CD4-positive, alpha-beta memory T cell (primary cell): ENCODE results near the gene HUS1B. TPM values are rescaled to one million over a fixed set of nuclear protein-coding genes. Genes with fewer than 3 reads are reported as not detected.

Source experiments
- CTCF ChIA-PET: fragments of 350-600 bp; sonication (Branson Sonifier 250); formaldehyde crosslinking; loops from one replicate; lab custom pipeline; 2021; ENCODE audit warnings: inconsistent platforms; ENCODE audit not compliant: partially characterized antibody; lab: Charles Lee
- POLR2A ChIA-PET: fragments of 350-600 bp; sonication (Branson Sonifier 250); formaldehyde crosslinking; loops from one replicate; lab custom pipeline; 2021; ENCODE audit not compliant: partially characterized antibody; lab: Charles Lee
- DNase-seq, 5 donors: peaks; one replicate each; pipeline versions ENCODE4 v3.0.0 to v3.0.0-alpha.2; 2020 to 2022; ENCODE audit warnings: mixed read lengths in 1 of 5
- H3K27ac ChIP-seq: one replicate; pipeline ENCODE4 v1.7.0; 2013; ENCODE audit warnings: low read depth, low read length
- H3K27me3 ChIP-seq: 2 replicates; pipeline ENCODE4 v1.7.0; 2013; ENCODE audit warnings: mild to moderate bottlenecking, low read length, moderate library complexity; ENCODE audit not compliant: insufficient read depth
- H3K36me3 ChIP-seq: 2 replicates; pipeline ENCODE4 v1.7.0; 2013; ENCODE audit warnings: mild to moderate bottlenecking, low read length, moderate library complexity; ENCODE audit not compliant: insufficient read depth
- H3K4me1 ChIP-seq: 2 replicates; pipeline ENCODE4 v1.7.0; 2013; ENCODE audit warnings: mild to moderate bottlenecking, low read length, moderate library complexity; ENCODE audit not compliant: insufficient read depth
- H3K4me3 ChIP-seq, 2 donors: one replicate each; pipeline ENCODE4 v1.7.0; 2013; ENCODE audit warnings: low read length in 2 of 2, mild to moderate bottlenecking in 1 of 2
- H3K9me3 ChIP-seq, 2 donors: one replicate each; pipeline ENCODE4 v1.7.0; 2013; ENCODE audit warnings: low read length in 2 of 2, control low read depth in 1 of 2; ENCODE audit not compliant: control insufficient read depth in 1 of 2
- H3K27ac Mint-ChIP-seq, 7 donors: one replicate each; pipeline ENCODE4 v1.8.0; 2020 to 2021; ENCODE audit warnings: mixed read lengths in 7 of 7, mild to moderate bottlenecking in 6 of 7, inconsistent platforms in 3 of 7, moderate library complexity in 3 of 7
- H3K27me3 Mint-ChIP-seq, 2 donors: one replicate each; pipeline ENCODE4 v1.8.0; 2020 to 2021; ENCODE audit warnings: mixed read lengths in 2 of 2
- H3K36me3 Mint-ChIP-seq, 2 donors: one replicate each; pipeline ENCODE4 v1.8.0; 2020 to 2021; ENCODE audit warnings: mixed read lengths in 2 of 2, inconsistent platforms in 1 of 2, mild to moderate bottlenecking in 1 of 2
- H3K4me1 Mint-ChIP-seq, 4 donors: one replicate each; pipeline ENCODE4 v1.8.0; 2020 to 2021; ENCODE audit warnings: mixed read lengths in 4 of 4, mild to moderate bottlenecking in 1 of 4
- H3K4me3 Mint-ChIP-seq, 8 donors: one replicate each; pipeline ENCODE4 v1.8.0; 2020 to 2021; ENCODE audit warnings: mixed read lengths in 8 of 8, mild to moderate bottlenecking in 7 of 8, moderate library complexity in 6 of 8, inconsistent platforms in 3 of 8
- H3K9me3 Mint-ChIP-seq, 8 donors: one replicate each; pipeline ENCODE4 v1.8.0; 2020 to 2021; ENCODE audit warnings: mixed read lengths in 8 of 8, mild to moderate bottlenecking in 5 of 8, inconsistent platforms in 3 of 8, moderate library complexity in 1 of 8
- intact Hi-C: fragments of 100-400 bp; cut with micrococcal nuclease; formaldehyde crosslinking; loops from one replicate; pipeline ENCODE4 v1.15.1; 2023
- polyA plus RNA-seq, 2 donors: library from polyadenylated mRNA; unstranded; fragments of 300-500 nt; fragmentation: Illumina TruSeq; gene quantifications; one replicate each; pipeline ENCODE4 v1.2.3, GENCODE V29; 2021
- total RNA-seq, 2 experiments: library from RNA; stranded (reverse); gene quantifications; one replicate each; pipeline ENCODE4 v1.2.3, GENCODE V29; 2021

Gene HUS1B
- total and polyA plus RNA-seq, 4 experiments from 2014 or later: 0.78 to 2.6 (median 2.0) TPM

DNA sequence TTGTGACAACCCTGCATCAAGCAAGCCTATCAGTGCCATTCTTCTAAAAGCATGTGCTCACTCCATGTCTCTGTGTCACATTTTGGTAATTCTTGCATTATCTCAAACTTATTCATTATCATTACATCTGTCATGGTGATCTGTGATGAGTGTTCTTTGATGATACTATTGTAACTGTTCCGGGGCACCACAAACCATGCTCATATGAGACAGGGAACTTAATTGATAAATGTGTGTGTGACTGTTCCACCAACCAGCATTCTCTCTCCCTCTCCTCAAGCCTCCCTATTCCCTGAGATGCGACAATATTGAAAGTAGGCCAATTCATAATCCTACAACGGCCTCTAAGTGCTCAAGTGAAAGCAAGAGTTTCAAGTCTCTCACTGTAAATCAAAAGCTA is 4.0 kb downstream of the HUS1B start:
- Mint-ChIP-seq H3K4me3 (no peak overlapping the region), H3K36me3 (peaks cover 22 to 41% of the 10 kb centered on the region in 2 donors), H3K4me1 (peaks cover 16 to 24% (median 19%) of the 10 kb centered on the region in 4 donors), H3K9me3 (peaks cover 0 to 4% (median 0%) of the 10 kb centered on the region in 8 donors), H3K27ac (no peak overlapping the region), H3K27me3 (no peaks in the 10 kb centered on the region)
- POLR2A ChIA-PET: no interaction called here
- no peak for DNase-seq
- H3K27ac ChIP-seq: no peak overlapping the region
- intact Hi-C loops: no loop called here
- no peaks in the 10 kb centered on the region for H3K4me1 ChIP-seq
- H3K4me3 ChIP-seq: no peak overlapping the region
- CTCF ChIA-PET: interaction anchor here (1.3 kb wide), 1 partner anchor 69 kb away, joined by 5 read pairs; no protein-coding TSS in a partner anchor
- H3K36me3 ChIP-seq: no peaks in the 10 kb centered on the region
- H3K27me3 ChIP-seq: no peaks in the 10 kb centered on the region
- H3K9me3 ChIP-seq: no peaks in the 10 kb centered on the region

DNA sequence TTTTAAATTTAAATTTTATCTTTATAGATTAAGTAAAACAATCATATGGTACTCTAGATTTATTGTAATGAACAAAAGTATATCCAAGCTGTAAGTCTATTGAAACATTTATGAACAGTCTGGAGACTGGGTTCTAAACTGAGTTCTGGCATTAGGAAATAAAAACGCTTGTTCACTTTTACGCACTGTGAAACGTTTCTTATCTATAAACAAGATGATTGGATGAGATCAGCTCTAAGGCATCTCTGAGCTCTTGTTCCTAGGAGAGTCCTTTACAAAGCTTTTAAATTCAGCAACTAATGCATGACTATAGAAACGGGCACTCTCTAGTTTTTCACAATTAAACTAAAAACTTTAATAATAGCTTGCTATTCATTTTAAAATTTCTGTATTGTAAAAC is 6.8 kb downstream of the HUS1B start:
- no peak for DNase-seq
- H3K27ac ChIP-seq: no peak overlapping the region
- peaks cover 27 to 44% (median 35%) of the 10 kb centered on the region in 4 donors for H3K4me1 Mint-ChIP-seq
- H3K4me3 Mint-ChIP-seq: no peak overlapping the region
- H3K4me3 ChIP-seq: no peak overlapping the region
- ChIA-PET POLR2A (no interaction called here), CTCF (interaction anchor here (0.8 kb wide), 1 partner anchor 747 kb away, joined by 4 read pairs; no protein-coding TSS in a partner anchor)
- H3K36me3 ChIP-seq: no peaks in the 10 kb centered on the region
- H3K9me3 Mint-ChIP-seq: no peaks in the 10 kb centered on the region
- H3K27me3 Mint-ChIP-seq: no peaks in the 10 kb centered on the region
- H3K36me3 Mint-ChIP-seq: peaks cover 10 to 23% of the 10 kb centered on the region in 2 donors
- intact Hi-C loops: no loop called here
- H3K27ac Mint-ChIP-seq: no peak overlapping the region
- no peaks in the 10 kb centered on the region for H3K27me3 ChIP-seq
- H3K4me1 ChIP-seq: peaks cover 10% of the 10 kb centered on the region
- H3K9me3 ChIP-seq: no peaks in the 10 kb centered on the region

DNA sequence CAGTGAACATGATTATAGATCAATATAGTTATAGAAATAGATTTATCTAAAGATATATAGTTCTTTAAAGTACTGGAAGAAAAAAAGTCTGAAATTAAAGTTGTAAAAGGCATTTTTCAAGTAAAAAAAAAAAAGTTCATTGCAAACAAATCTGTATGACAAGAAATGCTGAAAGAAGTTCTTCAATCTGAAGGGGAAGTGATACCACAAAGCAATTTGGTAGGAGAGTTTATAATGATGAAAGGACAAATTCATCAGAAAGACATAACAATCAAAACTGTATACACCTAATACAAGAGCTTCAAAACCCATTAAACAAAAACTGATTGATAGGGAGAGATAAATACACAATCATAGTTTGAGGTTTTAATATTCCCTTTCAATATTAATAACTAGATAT is 14.1 kb downstream of the HUS1B start:
- Mint-ChIP-seq H3K27ac (no peak overlapping the region), H3K9me3 (no peaks in the 10 kb centered on the region), H3K4me1 (peaks cover 28 to 56% (median 45%) of the 10 kb centered on the region in 4 donors), H3K36me3 (peaks cover 9% of the 10 kb centered on the region in 2 donors), H3K4me3 (no peak overlapping the region), H3K27me3 (no peaks in the 10 kb centered on the region)
- ChIA-PET CTCF (no interaction called here), POLR2A (no interaction called here)
- H3K4me1 ChIP-seq: peaks cover 10% of the 10 kb centered on the region
- H3K9me3 ChIP-seq: no peaks in the 10 kb centered on the region
- no peak overlapping the region for H3K4me3 ChIP-seq
- no peak for DNase-seq
- H3K27ac ChIP-seq: no peak overlapping the region
- intact Hi-C loops: no loop called here
- no peaks in the 10 kb centered on the region for H3K27me3 ChIP-seq
- no peaks in the 10 kb centered on the region for H3K36me3 ChIP-seq

DNA sequence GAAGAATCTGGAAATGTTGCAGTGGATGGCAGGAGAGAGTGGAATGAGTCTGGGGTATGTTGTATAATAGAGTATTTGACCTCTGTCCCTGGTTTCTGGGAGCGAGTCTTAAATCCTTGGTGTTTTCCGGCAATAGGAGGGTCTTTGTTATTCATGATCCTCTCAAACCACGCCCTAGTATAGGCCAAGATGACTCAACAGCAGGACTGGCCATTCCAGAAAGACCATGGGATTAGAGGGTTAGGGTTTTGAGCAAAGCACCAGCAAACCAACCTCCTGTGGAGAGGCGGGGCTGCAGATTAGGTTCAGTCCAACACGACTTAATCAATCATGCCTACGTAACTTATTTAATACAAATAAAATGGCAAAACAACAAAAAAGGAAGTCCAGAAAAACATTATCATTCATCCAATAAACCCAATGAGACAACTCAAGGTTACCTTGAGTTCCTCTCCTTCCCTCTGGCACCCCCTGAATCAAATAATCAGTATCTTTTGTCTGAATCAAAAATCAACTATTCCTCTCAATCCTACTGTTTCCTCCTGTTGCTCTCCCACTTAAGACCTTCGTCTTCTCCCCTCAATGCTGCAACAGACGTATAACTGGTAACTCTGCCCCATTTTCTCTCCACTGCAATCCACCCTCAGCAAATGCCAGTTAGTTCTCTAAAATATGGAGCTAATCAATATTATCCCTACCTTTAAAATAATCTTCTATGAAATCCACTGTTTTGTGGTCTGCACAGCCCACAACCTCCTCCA is 15.5 kb downstream of the HUS1B start:
- ChIA-PET CTCF (no interaction called here), POLR2A (no interaction called here)
- Mint-ChIP-seq H3K36me3 (peaks cover 21 to 22% of the 10 kb centered on the region in 2 donors), H3K4me3 (no peak overlapping the region), H3K27ac (peak overlapping the region in 2 of 7 donors; percentile 2 to 59), H3K4me1 (peaks cover 21 to 51% (median 37%) of the 10 kb centered on the region in 4 donors), H3K9me3 (no peaks in the 10 kb centered on the region), H3K27me3 (no peaks in the 10 kb centered on the region)
- intact Hi-C loops: no loop called here
- Histone ChIP-seq H3K4me1 (no peaks in the 10 kb centered on the region), H3K4me3 (no peak overlapping the region), H3K27me3 (no peaks in the 10 kb centered on the region), H3K9me3 (no peaks in the 10 kb centered on the region), H3K27ac (no peak overlapping the region), H3K36me3 (peaks cover 7% of the 10 kb centered on the region)
- no peak for DNase-seq

DNA sequence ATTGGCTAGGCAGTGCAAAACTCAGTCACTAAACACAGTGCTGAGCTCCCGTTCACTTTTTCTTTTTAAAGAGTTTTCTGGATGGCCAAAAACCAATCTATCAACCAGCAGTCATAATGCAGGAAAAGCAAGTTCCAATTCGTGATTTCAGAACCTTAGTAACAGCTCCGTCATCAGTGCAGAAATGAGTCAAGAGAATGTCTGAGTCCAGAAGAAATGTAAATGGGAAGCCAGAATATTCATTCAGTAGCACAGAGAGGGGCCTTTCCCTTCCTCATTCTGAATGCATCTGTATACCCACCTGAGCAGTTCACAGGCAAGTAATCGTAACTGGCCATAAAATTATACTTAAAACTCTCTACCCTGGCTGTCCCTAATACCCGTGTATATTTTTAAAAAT is 20.4 kb downstream of the HUS1B start:
- Histone ChIP-seq H3K4me3 (no peak overlapping the region), H3K27me3 (no peaks in the 10 kb centered on the region), H3K9me3 (no peaks in the 10 kb centered on the region), H3K27ac (no peak overlapping the region), H3K36me3 (peaks cover 17% of the 10 kb centered on the region), H3K4me1 (no peaks in the 10 kb centered on the region)
- no peak for DNase-seq
- ChIA-PET CTCF (interaction anchor here (1.1 to 2.1 kb wide), 3 partner anchors 19 to 85 kb away, joined by 3 to 5 read pairs (median 3); no protein-coding TSS in a partner anchor), POLR2A (no interaction called here)
- intact Hi-C loops: no loop called here
- H3K9me3 Mint-ChIP-seq: no peaks in the 10 kb centered on the region
- peaks cover 37 to 55% of the 10 kb centered on the region in 2 donors for H3K36me3 Mint-ChIP-seq
- H3K4me3 Mint-ChIP-seq: no peak overlapping the region
- peaks cover 5 to 24% (median 19%) of the 10 kb centered on the region in 4 donors for H3K4me1 Mint-ChIP-seq
- H3K27me3 Mint-ChIP-seq: no peaks in the 10 kb centered on the region
- H3K27ac Mint-ChIP-seq: peak overlapping the region in 1 of 7 donors; percentile 49

DNA sequence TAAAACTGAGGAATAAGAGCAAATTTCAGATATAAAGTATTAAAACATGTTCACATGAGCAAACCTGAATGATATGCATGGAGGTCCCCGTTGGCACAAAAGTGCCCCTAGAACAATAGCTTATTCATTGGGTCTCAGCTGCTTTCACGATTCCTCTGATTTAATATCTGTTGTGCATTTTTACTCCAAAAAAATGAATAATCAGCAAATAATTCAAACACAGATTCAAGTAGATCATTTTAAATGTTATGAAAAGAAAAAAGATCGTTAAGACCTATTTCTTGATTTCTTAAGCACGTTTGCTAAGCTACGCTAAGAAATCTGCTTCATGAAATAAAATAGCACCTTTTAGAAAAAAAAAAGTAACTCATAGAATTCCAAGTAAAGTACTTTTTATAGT is 21.7 kb downstream of the HUS1B start:
- no peak overlapping the region for H3K27ac Mint-ChIP-seq
- no peaks in the 10 kb centered on the region for H3K27me3 ChIP-seq
- H3K27ac ChIP-seq: no peak overlapping the region
- H3K4me3 Mint-ChIP-seq: no peak overlapping the region
- intact Hi-C loops: no loop called here
- ChIA-PET POLR2A (no interaction called here), CTCF (no interaction called here)
- H3K4me3 ChIP-seq: no peak overlapping the region
- no peak for DNase-seq
- H3K9me3 Mint-ChIP-seq: no peaks in the 10 kb centered on the region
- H3K9me3 ChIP-seq: no peaks in the 10 kb centered on the region
- H3K27me3 Mint-ChIP-seq: no peaks in the 10 kb centered on the region
- H3K4me1 Mint-ChIP-seq: peaks cover 5 to 24% (median 11%) of the 10 kb centered on the region in 4 donors
- H3K4me1 ChIP-seq: no peaks in the 10 kb centered on the region
- peaks cover 37 to 52% of the 10 kb centered on the region in 2 donors for H3K36me3 Mint-ChIP-seq
- H3K36me3 ChIP-seq: peaks cover 17% of the 10 kb centered on the region

DNA sequence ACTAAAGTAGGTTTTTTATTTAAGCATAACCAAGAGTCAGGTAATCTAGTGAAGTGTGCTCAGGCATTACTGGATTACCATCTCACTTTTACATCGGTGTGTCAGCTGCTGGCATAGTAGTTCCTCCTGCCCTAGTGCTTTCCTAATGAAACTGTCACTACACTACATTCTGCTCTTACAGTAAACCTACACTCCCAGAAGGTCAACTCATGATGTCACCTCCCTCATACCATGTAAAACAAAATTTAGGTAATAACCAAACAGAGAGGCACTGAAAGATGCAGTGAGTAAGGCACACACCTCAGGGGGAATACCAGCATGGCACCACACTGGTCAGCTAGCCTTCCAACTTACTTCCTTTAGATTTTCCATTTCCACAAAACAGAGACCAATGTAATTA is 23.3 kb downstream of the HUS1B start:
- CTCF ChIA-PET: no interaction called here
- Histone ChIP-seq H3K27ac (no peak overlapping the region), H3K4me1 (peaks cover 8% of the 10 kb centered on the region), H3K27me3 (no peaks in the 10 kb centered on the region), H3K36me3 (peaks cover 17% of the 10 kb centered on the region), H3K4me3 (no peak overlapping the region), H3K9me3 (no peaks in the 10 kb centered on the region)
- Mint-ChIP-seq H3K4me1 (peaks cover 6 to 22% (median 16%) of the 10 kb centered on the region in 4 donors), H3K27me3 (no peaks in the 10 kb centered on the region), H3K4me3 (no peak overlapping the region), H3K9me3 (no peaks in the 10 kb centered on the region), H3K27ac (peak overlapping the region in 1 of 7 donors; percentile 0), H3K36me3 (peaks cover 39 to 59% of the 10 kb centered on the region in 2 donors)
- no peak for DNase-seq
- POLR2A ChIA-PET: no interaction called here
- intact Hi-C loops: no loop called here
